ENCODE data around the gene KLHL28.

The KLHL28 gene

DNA sequence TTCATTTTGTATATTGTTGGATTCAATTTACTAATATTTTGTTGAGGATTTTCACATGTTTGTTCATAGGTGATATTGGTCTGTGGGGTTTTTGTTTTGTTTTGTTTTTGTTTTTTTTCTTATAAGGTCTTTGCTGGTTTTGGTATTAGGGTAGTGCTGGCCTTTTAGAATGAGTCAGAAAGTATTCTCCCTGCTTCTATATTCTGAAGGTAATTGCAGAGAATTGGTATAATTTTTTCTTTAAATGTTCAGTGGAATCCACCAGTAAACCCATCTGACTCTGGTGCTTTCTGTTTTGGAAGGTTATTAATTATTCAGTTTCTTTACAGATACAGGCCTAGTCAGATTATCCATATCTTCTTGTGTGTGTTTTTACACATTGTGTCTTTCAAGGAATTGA is 9.2 kb upstream of the KLHL28 start:
- TF ChIP-seq JUND (IDR thresholded peaks at IDR 0.05; ENCODE audit: low read depth), result no peak
- in situ Hi-C loops (cut with HindIII; ENCODE audit: low pct_unique_long_range_greater_than_20kb, low sequenced_read_pairs), result no loop called here
- DNase-seq (ENCODE audit: low read depth in 1 of 2, low spot score in 1 of 2), result no peak

DNA sequence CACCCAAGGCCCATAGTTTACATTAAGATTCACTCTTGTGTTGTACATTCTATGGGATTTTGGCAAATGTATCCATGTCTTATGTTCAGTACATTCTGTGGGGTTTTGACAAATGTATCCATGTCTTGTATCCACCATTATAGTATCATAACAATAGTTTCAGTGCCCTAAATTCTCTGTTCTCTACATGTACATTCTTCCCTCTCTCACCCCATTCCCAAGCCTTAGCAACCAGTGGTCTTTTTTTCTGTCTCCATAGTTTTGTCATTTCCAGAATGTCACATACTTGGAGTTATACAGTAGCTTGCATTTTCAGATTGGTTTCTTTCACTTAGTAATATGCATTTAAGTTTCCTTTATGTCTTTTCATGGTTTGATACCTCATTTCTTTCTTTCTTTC is 7.0 kb upstream of the KLHL28 start:
- TF ChIP-seq JUND (IDR thresholded peaks at IDR 0.05; ENCODE audit: low read depth), result no peak
- in situ Hi-C loops (cut with HindIII; ENCODE audit: low pct_unique_long_range_greater_than_20kb, low sequenced_read_pairs), result no loop called here
- DNase-seq (ENCODE audit: low read depth in 1 of 2, low spot score in 1 of 2), result no peak

DNA sequence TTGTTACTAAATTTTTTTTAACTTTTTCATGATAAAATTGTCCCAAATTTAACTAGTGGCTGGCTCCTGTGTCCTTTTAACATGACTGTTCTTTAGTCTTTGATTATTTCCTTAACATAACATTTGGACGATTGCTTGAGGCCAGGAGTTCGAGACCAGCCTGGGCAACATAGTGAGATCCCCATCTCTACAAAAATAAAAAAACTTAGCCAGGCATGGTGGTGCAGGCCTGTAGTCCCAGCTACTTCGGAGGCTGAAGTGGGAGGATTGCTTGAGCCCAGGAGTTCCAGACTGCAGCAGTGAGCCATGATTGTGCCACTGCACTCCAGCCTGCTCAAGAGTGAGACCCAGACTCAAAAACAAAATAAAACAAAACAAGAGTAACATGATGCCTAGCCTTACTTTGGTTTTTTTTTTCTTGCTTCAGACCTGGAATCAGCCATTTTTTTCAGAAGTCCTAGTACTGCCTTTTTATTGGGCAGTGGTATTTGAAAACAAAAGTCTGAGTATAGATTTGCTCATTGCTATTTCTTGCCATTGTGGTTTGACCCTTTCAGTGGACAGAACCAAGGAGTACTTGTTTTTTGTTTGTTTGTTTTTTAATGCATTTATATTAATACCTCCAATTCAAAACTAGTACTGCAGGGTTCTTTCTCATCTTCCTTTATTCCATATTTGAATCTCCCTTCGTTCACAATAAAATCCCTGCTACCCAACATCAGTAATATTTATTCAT is 5.0 kb upstream of the KLHL28 start:
- in situ Hi-C loops (cut with HindIII; ENCODE audit: low pct_unique_long_range_greater_than_20kb, low sequenced_read_pairs), result no loop called here
- no peak for DNase-seq (ENCODE audit: low read depth in 1 of 2, low spot score in 1 of 2)
- no peak for TF ChIP-seq JUND (IDR thresholded peaks at IDR 0.05; ENCODE audit: low read depth)

DNA sequence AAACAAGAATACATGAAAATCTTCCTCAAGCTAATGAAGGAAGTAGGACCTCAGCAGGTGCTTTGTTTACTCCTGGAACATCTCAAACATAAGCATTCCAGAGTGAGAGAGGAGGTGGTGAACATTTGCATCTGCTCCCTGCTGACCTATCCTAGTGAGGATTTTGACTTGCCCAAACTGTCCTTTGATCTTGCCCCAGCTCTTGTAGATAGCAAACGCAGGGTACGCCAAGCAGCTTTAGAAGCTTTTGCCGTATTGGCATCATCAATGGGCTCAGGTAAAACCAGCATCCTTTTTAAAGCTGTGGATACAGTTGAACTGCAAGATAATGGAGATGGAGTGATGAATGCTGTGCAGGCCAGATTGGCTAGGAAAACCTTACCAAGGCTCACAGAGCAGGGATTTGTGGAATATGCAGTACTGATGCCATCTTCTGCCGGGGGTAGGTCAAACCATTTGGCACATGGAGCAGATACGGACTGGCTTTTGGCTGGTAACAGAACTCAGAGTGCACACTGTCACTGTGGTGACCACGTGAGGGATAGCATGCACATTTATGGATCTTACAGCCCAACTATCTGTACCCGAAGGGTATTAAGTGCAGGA is 2.1 kb upstream of the KLHL28 start:
- no peak for DNase-seq (ENCODE audit: low read depth in 1 of 2, low spot score in 1 of 2)
- TF ChIP-seq JUND (IDR thresholded peaks at IDR 0.05; ENCODE audit: low read depth), result no peak
- in situ Hi-C loops (cut with HindIII; ENCODE audit: low pct_unique_long_range_greater_than_20kb, low sequenced_read_pairs), result no loop called here

DNA sequence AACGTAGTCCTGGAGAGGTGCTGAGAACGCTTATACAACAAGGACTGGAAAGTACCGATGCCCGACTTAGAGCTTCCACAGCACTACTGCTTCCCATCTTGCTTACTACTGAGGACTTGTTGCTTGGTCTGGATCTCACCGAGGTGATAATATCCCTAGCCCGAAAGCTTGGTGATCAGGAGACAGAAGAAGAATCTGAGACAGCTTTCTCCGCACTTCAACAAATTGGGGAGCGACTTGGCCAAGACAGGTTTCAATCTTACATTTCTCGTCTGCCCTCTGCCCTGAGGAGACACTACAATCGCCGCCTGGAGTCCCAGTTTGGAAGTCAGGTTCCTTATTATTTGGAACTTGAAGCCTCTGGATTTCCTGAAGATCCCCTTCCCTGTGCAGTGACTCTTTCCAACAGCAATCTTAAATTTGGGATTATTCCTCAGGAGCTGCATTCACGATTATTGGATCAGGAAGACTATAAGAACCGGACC is 1.3 kb upstream of the KLHL28 start:
- no peak for DNase-seq (ENCODE audit: low read depth in 1 of 2, low spot score in 1 of 2)
- no peak for TF ChIP-seq JUND (IDR thresholded peaks at IDR 0.05; ENCODE audit: low read depth)
- in situ Hi-C loops (cut with HindIII; ENCODE audit: low pct_unique_long_range_greater_than_20kb, low sequenced_read_pairs), result no loop called here

DNA sequence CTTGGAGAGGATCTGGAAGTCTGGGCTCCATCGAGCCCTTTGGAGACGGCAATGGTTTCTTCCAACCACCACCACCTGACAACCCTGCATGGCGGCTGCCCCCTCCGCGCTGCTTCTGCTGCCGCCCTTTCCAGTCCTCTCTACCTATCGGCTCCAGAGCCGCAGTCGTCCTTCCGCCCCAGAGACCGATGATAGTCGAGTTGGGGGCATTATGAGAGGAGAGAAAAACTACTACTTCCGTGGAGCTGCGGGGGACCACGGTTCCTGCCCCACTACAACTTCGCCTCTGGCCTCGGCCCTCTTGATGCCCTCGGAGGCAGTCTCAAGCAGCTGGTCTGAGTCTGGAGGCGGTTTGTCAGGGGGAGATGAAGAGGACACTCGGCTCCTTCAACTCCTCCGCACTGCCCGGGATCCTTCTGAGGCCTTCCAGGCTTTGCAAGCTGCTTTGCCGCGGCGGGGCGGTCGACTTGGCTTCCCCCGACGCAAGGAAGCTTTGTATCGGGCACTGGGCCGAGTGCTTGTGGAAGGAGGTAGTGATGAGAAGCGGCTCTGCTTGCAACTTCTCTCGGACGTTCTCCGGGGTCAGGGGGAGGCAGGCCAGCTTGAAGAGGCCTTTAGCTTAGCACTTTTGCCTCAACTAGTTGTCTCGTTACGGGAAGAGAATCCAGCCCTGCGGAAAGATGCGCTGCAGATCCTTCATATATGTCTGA is 742 bp upstream of the KLHL28 start:
- DNase-seq (ENCODE audit: low read depth in 1 of 2, low spot score in 1 of 2), result no peak
- TF ChIP-seq JUND (IDR thresholded peaks at IDR 0.05; ENCODE audit: low read depth), result no peak

DNA sequence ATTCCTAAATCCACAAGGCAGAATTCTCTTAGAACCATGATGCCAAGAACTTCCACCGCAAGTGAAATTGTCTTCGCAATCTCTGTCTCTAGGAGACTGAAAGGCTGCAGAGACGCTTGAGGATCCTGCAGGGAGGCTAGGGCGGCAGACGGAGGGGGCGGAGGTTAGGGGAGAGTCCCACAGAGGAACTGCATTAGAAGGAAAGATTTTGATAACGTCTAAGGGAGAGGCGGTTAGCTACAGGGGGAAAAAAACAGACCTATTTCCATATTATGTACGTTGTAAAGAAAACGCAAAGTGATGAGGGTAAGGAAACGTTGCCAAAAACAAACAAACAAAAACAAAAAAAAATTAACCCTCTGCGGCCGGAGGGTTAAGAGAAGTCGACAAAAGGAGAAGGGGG is 595 bp downstream of the KLHL28 start:
- DNase-seq (ENCODE audit: low read depth in 1 of 2, low spot score in 1 of 2), result peak; percentile 34 to 60
- in situ Hi-C loops (cut with HindIII; ENCODE audit: low pct_unique_long_range_greater_than_20kb, low sequenced_read_pairs), result no loop called here
- TF ChIP-seq JUND (IDR thresholded peaks at IDR 0.05; ENCODE audit: low read depth), result no peak

More for the DNA sequence above, 742 bp upstream of the KLHL28 start:
- in situ Hi-C loops (cut with HindIII; ENCODE audit: low pct_unique_long_range_greater_than_20kb, low sequenced_read_pairs), result no loop called here

DNA sequence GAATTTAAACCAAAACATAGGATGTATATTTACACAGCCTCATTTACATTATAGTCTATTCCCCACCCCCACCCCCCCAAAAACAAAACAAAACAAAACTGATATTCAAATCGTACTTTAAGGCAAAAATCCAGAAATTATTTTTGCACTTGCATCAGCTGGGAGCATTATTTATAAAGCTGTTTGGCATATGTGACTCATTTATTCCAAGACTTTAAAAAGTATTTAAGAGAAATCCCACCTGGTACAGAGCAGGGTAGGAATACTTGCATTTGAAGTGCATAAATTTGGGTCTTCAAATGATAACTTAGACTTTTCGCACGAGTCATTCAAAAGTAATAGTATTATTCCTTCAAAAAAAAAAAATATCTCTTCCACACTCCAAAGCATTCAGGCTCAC is 1.1 kb downstream of the KLHL28 start:
- TF ChIP-seq JUND (IDR thresholded peaks at IDR 0.05; ENCODE audit: low read depth), result no peak
- no peak for DNase-seq (ENCODE audit: low read depth in 1 of 2, low spot score in 1 of 2)
- in situ Hi-C loops (cut with HindIII; ENCODE audit: low pct_unique_long_range_greater_than_20kb, low sequenced_read_pairs), result no loop called here

DNA sequence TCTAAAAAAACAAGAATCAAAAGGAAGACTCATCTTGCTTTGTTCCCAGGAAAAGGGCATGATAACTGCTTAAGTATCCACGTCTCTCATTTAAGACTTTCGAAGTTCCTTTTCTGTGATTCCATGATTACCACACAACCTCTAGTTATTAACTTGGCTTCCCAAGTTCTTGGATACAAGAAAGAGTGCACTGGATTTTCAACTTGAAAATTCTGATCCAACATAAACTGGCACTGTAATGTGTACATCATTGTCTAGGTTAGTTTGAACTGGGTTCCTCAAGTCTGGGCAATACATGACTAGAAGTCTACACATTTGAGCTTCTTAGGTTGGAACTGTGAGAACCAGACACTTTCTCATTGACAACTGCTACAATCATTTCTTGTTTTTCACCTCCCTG is 1.6 kb downstream of the KLHL28 start:
- DNase-seq (ENCODE audit: low read depth in 1 of 2, low spot score in 1 of 2), result no peak
- TF ChIP-seq JUND (IDR thresholded peaks at IDR 0.05; ENCODE audit: low read depth), result no peak
- in situ Hi-C loops (cut with HindIII; ENCODE audit: low pct_unique_long_range_greater_than_20kb, low sequenced_read_pairs), result no loop called here

DNA sequence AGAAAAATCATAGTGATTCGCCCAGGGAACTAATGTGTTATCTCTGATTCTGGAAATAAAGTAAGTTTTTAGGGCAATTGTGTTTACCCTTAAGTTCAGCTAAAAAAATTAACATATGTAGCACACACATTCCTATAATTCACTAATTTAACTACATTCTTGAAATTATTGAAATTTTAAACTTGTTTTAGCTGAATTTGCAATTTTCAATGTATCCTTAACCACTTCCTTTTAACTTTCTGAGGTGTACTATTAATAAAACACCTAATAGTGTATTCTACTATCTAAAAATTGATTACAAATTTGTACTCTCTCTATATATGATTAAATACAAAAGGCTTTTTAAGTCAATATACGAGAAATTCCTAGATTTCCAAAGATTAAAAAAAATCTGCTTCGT is 2.2 kb downstream of the KLHL28 start:
- no peak for DNase-seq (ENCODE audit: low read depth in 1 of 2, low spot score in 1 of 2)
- no peak for TF ChIP-seq JUND (IDR thresholded peaks at IDR 0.05; ENCODE audit: low read depth)
- in situ Hi-C loops (cut with HindIII; ENCODE audit: low pct_unique_long_range_greater_than_20kb, low sequenced_read_pairs), result no loop called here

DNA sequence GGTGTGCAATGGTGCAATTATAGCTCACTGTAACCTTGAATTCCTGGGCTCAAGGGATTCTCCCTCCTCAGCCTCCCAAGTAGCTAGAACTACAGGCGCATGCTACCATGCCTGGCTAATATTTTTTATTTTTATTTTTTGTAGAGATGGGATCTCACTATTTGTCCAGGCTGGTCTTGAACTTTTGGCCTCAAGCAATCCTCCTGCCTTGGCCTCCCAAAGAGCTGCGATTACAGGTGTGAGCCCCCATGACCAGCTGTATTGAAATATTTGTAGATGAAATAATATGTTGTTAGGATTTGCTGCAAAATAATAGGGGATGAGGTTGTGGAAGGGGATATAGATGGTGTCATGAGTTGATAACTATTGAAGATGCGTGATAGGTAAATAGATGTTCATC is 4.9 kb downstream of the KLHL28 start:
- DNase-seq (ENCODE audit: low read depth in 1 of 2, low spot score in 1 of 2), result no peak
- no peak for TF ChIP-seq JUND (IDR thresholded peaks at IDR 0.05; ENCODE audit: low read depth)
- in situ Hi-C loops (cut with HindIII; ENCODE audit: low pct_unique_long_range_greater_than_20kb, low sequenced_read_pairs), result no loop called here

DNA sequence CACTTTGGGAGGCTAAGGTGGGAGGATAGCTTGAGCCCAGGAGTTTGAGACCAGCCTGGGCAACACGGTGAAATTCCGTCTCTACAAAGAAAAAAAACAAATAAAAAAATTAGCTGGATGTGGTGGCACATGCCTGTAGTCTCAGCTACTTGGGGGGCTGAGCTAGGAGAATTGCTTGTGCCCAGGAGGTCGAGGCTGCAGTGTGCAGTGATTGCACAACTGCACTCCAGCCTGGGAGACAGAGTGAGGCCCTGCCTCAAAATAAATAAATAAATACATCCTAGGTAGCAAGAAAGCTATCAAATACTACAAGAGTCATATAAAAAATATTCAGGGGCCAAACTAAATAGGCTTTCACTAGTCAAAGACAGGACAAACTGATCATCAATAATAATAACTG is 6.2 kb downstream of the KLHL28 start:
- in situ Hi-C loops (cut with HindIII; ENCODE audit: low pct_unique_long_range_greater_than_20kb, low sequenced_read_pairs), result no loop called here
- TF ChIP-seq JUND (IDR thresholded peaks at IDR 0.05; ENCODE audit: low read depth), result no peak
- no peak for DNase-seq (ENCODE audit: low read depth in 1 of 2, low spot score in 1 of 2)

DNA sequence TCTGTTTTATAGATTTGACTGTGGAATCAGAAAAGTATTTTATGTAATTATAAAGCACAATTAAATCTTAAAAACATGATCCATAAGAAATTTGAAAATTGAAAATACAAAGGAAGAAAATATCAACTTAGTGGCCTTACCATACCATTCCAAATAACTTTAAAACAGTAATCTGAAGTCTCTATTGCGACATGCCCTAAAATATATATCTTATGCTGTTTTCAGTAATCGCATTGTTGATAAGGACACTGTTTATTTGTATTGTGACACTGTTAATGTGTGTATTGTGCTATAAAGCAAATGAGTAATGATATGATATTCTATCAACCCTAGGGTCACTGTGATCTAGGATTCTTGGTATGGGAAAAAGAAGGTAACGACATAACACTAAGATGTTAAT is 7.0 kb downstream of the KLHL28 start:
- in situ Hi-C loops (cut with HindIII; ENCODE audit: low pct_unique_long_range_greater_than_20kb, low sequenced_read_pairs), result no loop called here
- TF ChIP-seq JUND (IDR thresholded peaks at IDR 0.05; ENCODE audit: low read depth), result no peak
- DNase-seq (ENCODE audit: low read depth in 1 of 2, low spot score in 1 of 2), result no peak
